GM18868 (cell line): Measurements from ENCODE around the gene TAAR5.
A peak's percentile ranks its signal among the peaks of the same experiment; 100 is the strongest.
"Not testable (repeated sequence)": the region's sequence is repeated elsewhere in the genome, so short reads cannot be mapped to it uniquely, and the experiment has no call there.

Experiments
- ATAC-seq: cut with Tn5 transposase; IDR thresholded peaks from one replicate; pipeline ENCODE4 v1.9.1; 2021; ENCODE audit warnings: mild to moderate bottlenecking, moderate library complexity; ENCODE audit not compliant: unreplicated experiment

The TAAR5 gene

GRCh38 chr6:132589454-132589853 lies at the start of gene TAAR5:
TAAR5 (minus strand) TSS chr6:132589741; CDS start chr6:132589686, 55 bp downstream.
- no peak for ATAC-seq

GRCh38 chr6:132637135-132637534 lies 47.6 kb upstream of the TAAR5 start:
- not testable (repeated sequence) for ATAC-seq

- not testable (repeated sequence) for ATAC-seq
Measured at GRCh38 chr6:132635906-132636305, 46.4 kb upstream of the TAAR5 start.

GRCh38 chr6:132635288-132635687 lies 45.7 kb upstream of the TAAR5 start:
- ATAC-seq, result not testable (repeated sequence)

- ATAC-seq, result no peak
Measured at GRCh38 chr6:132634796-132635195, 45.3 kb upstream of the TAAR5 start.

- no peak for ATAC-seq
Measured at GRCh38 chr6:132633362-132633761, 43.8 kb upstream of the TAAR5 start.

- no peak for ATAC-seq
Measured at GRCh38 chr6:132624175-132624574, 34.6 kb upstream of the TAAR5 start, which contains the start of gene TAAR2. TAAR2 (minus strand) TSS chr6:132624275; CDS start chr6:132624275, 0 bp downstream.

- no peak for ATAC-seq
Measured at GRCh38 chr6:132623106-132623845, 33.7 kb upstream of the TAAR5 start.

- ATAC-seq, result no peak
Measured at GRCh38 chr6:132616677-132617076, 27.1 kb upstream of the TAAR5 start.

GRCh38 chr6:132614554-132614953 lies 25.0 kb upstream of the TAAR5 start:
- peak; percentile 72 for ATAC-seq

- no peak for ATAC-seq
Measured at GRCh38 chr6:132612449-132613108, 23.0 kb upstream of the TAAR5 start.

- no peak for ATAC-seq
Measured at GRCh38 chr6:132611616-132612015, 22.1 kb upstream of the TAAR5 start.

GRCh38 chr6:132607544-132608233 lies 18.1 kb upstream of the TAAR5 start:
- ATAC-seq, result no peak

- no peak for ATAC-seq
Measured at GRCh38 chr6:132604635-132605152, 15.2 kb upstream of the TAAR5 start.

- ATAC-seq, result not testable (repeated sequence)
Measured at GRCh38 chr6:132600900-132601299, 11.4 kb upstream of the TAAR5 start.

- ATAC-seq, result peak; percentile 81
Measured at GRCh38 chr6:132598473-132598872, 8.9 kb upstream of the TAAR5 start.

- no peak for ATAC-seq
Measured at GRCh38 chr6:132596201-132596600, 6.7 kb upstream of the TAAR5 start.

- ATAC-seq, result no peak
Measured at GRCh38 chr6:132592855-132593254, 3.3 kb upstream of the TAAR5 start.

GRCh38 chr6:132590362-132590761 lies 821 bp upstream of the TAAR5 start:
- no peak for ATAC-seq

- ATAC-seq, result no peak
Measured at GRCh38 chr6:132587424-132587823, 2.1 kb downstream of the TAAR5 start.

- ATAC-seq, result no peak
Measured at GRCh38 chr6:132584698-132585097, 4.8 kb downstream of the TAAR5 start.
